GM19324 (cell line): ENCODE data around the gene RASGRP2.

Experiments used
- ATAC-seq: cut with Tn5 transposase; IDR thresholded peaks from one replicate; pipeline ENCODE4 v1.9.1; 2021; ENCODE audit warnings: mild to moderate bottlenecking, moderate library complexity; ENCODE audit not compliant: unreplicated experiment, low FRiP score

RASGRP2 gene

GRCh38 chr11:64722141-64723065 lies 21.5 kb downstream of the RASGRP2 start:
- ATAC-seq: no peak

GRCh38 chr11:64721359-64721699 lies 22.6 kb downstream of the RASGRP2 start:
- no peak for ATAC-seq

- ATAC-seq: no peak
Measured at GRCh38 chr11:64720640-64721358, 23.1 kb downstream of the RASGRP2 start.

GRCh38 chr11:64720167-64720566 lies 23.8 kb downstream of the RASGRP2 start:
- no peak for ATAC-seq

- ATAC-seq: no peak
Measured at GRCh38 chr11:64719406-64719805, 24.5 kb downstream of the RASGRP2 start.

- ATAC-seq: no peak
Measured at GRCh38 chr11:64718780-64719124, 25.2 kb downstream of the RASGRP2 start.

GRCh38 chr11:64718084-64718779 lies 25.7 kb downstream of the RASGRP2 start:
- ATAC-seq: no peak

GRCh38 chr11:64717268-64717578 lies 26.7 kb downstream of the RASGRP2 start:
- no peak for ATAC-seq

- ATAC-seq: no peak
Measured at GRCh38 chr11:64716473-64717267, 27.3 kb downstream of the RASGRP2 start.

- ATAC-seq: no peak
Measured at GRCh38 chr11:64715756-64716472, 28.0 kb downstream of the RASGRP2 start.

GRCh38 chr11:64715110-64715509 lies 28.8 kb downstream of the RASGRP2 start:
- ATAC-seq: no peak

- ATAC-seq: no peak
Measured at GRCh38 chr11:64714666-64715065, 29.3 kb downstream of the RASGRP2 start.

GRCh38 chr11:64713781-64714363 lies 30.1 kb downstream of the RASGRP2 start:
- no peak for ATAC-seq

GRCh38 chr11:64713016-64713707 lies 30.8 kb downstream of the RASGRP2 start:
- no peak for ATAC-seq

GRCh38 chr11:64712430-64713015 lies 31.4 kb downstream of the RASGRP2 start:
- no peak for ATAC-seq

- ATAC-seq: no peak
Measured at GRCh38 chr11:64711956-64712362, 32.0 kb downstream of the RASGRP2 start.

GRCh38 chr11:64711138-64711955 lies 32.6 kb downstream of the RASGRP2 start:
- ATAC-seq: no peak
